Right lobe of liver (tissue), 6 donors: Measurements from ENCODE around the gene SLC52A3. TPM values are rescaled to one million over a fixed set of nuclear protein-coding genes. Genes with fewer than 3 reads are reported as not detected.

Experiments used
- ATAC-seq, 4 donors: fragments of 200-7000 bp; cut with Tn5 transposase; one replicate each; pipeline ENCODE4 v1.9.1; 2020; ENCODE audit warnings: mild to moderate bottlenecking in 4 of 4, moderate library complexity in 4 of 4
- DNase-seq, 3 donors: peaks; one replicate each; pipeline ENCODE4 v3.0.0-alpha.2; 2020
- H3K27ac ChIP-seq, 3 donors: fragments of 200-600 bp; one replicate each; pipeline ENCODE4 v1.8.0; 2022
- H3K27me3 ChIP-seq, 2 donors: fragments of 200-600 bp; one replicate each; pipeline ENCODE4 v1.8.0; 2022
- H3K36me3 ChIP-seq, 4 donors: fragments of 200-600 bp; sonication (generic) in 1 of 4; one replicate each; pipeline versions ENCODE4 v1.5.1 to v1.8.0; 2017 to 2022; ENCODE audit warnings: control low read depth in 1 of 4
- H3K4me1 ChIP-seq, 4 donors: fragments of 200-600 bp; sonication (generic) in 1 of 4; one replicate each; pipeline versions ENCODE4 v1.5.1 to v1.8.0; 2017 to 2022; ENCODE audit warnings: control low read depth in 1 of 4
- H3K4me3 ChIP-seq, 3 donors: fragments of 200-600 bp; one replicate each; pipeline ENCODE4 v1.8.0; 2022
- H3K9me3 ChIP-seq, 4 donors: fragments of 200-600 bp; sonication (generic) in 1 of 4; one replicate each; pipeline versions ENCODE4 v1.5.1 to v1.8.0; 2017 to 2022; ENCODE audit warnings: control low read depth in 1 of 4
- CTCF ChIP-seq, 4 donors: fragments of 200-600 bp in 3 of 4; fragments of 450-650 bp in 1 of 4; IDR thresholded peaks; one replicate each; pipeline versions ENCODE4 v1.5.1 to v1.8.0; 2016 to 2022; ENCODE audit warnings: antibody characterized with exemption in 4 of 4, mild to moderate bottlenecking in 2 of 4
- POLR2A ChIP-seq: fragments of 450-650 bp; IDR thresholded peaks from one replicate; pipeline ENCODE4 v1.6.1; 2017; ENCODE audit warnings: antibody characterized with exemption, mild to moderate bottlenecking
- WGBS: methylation state at CpG from one replicate; pipeline ENCODE4 v1.1.6; 2018; ENCODE audit warnings: low coverage, low lambda C conversion rate; ENCODE audit not compliant: insufficient coverage; ENCODE audit errors: missing lambda C conversion rate; 5-methylcytosine and 5-hydroxymethylcytosine counted together
- intact Hi-C, 2 donors: fragments of 100-400 bp; cut with DNase I; formaldehyde crosslinking; loops; one replicate each; pipeline versions ENCODE4 v1.11.2 to v1.14.1; 2022
- total RNA-seq, 6 experiments: library from RNA; depleted of rRNA in 2 of 6; stranded (reverse); fragments of >200 nt in 2 of 6; fragmentation: NEBNext Ultra II Directional in 3 of 6; extraction: Animal tissue kit (Norgen Biotek cat#: 25700) in 3 of 6; gene quantifications; one replicate each; pipeline versions ENCODE4 v1.1.0 to v1.2.4, GENCODE V29; 2016 to 2023
- donor health status: DM: no; HTN: yes; CAD: no.
- donor health status: DM: no; HTN: no; CAD: no.
- donor health status: DM: no; HTN: no; CAD: no.
- donor health status: DM: no; HTN: yes; CAD: no.
- donor health status: DM: no; HTN: yes; CAD: no.

The SLC52A3 gene
- total RNA-seq, 6 experiments from 2014 or later, result 0.05 to 0.62 TPM; not detected in 4

- intact Hi-C loops, result loop anchor here in 1 of 2 donors (5.0 kb wide), 1 partner anchor 172 kb away; no protein-coding TSS in a partner anchor
- H3K36me3 ChIP-seq, result no peaks in the 10 kb centered on the region
- H3K27ac ChIP-seq, result no peak overlapping the region
- no peaks in the 10 kb centered on the region for H3K4me1 ChIP-seq
- ATAC-seq, result no peak
- no peak for TF ChIP-seq CTCF (IDR thresholded peaks at IDR 0.05)
- no peak for TF ChIP-seq POLR2A
- WGBS, result 0% methylated on average over 1 of the region's 7 CpGs
- no peaks in the 10 kb centered on the region for H3K27me3 ChIP-seq
- DNase-seq, result no peak
- no peaks in the 10 kb centered on the region for H3K9me3 ChIP-seq
- no peak overlapping the region for H3K4me3 ChIP-seq
Measured at GRCh38 chr20:733861-734260, 34.4 kb downstream of the SLC52A3 start.

GRCh38 chr20:732727-733126, 35.6 kb downstream of the SLC52A3 start:
- H3K4me1 ChIP-seq, result peaks cover 0 to 7% (median 3%) of the 10 kb centered on the region in 4 donors
- 68% methylated on average over 3 of the region's 3 CpGs for WGBS
- no peak overlapping the region for H3K27ac ChIP-seq
- peaks cover 0 to 6% of the 10 kb centered on the region in 2 donors for H3K27me3 ChIP-seq
- no peak for TF ChIP-seq CTCF (IDR thresholded peaks at IDR 0.05)
- no peak for TF ChIP-seq POLR2A
- DNase-seq (no peak), ATAC-seq (no peak)
- H3K4me3 ChIP-seq, result no peak overlapping the region
- no peaks in the 10 kb centered on the region for H3K9me3 ChIP-seq
- no peaks in the 10 kb centered on the region for H3K36me3 ChIP-seq
- intact Hi-C loops, result loop anchor here in 1 of 2 donors (5.0 kb wide), 1 partner anchor 170 kb away; no protein-coding TSS in a partner anchor

GRCh38 chr20:731891-732560, 36.3 kb downstream of the SLC52A3 start:
- Histone ChIP-seq H3K27me3 (peaks cover 0 to 7% of the 10 kb centered on the region in 2 donors), H3K4me1 (peaks cover 0 to 7% (median 3%) of the 10 kb centered on the region in 4 donors), H3K9me3 (no peaks in the 10 kb centered on the region), H3K4me3 (no peak overlapping the region), H3K27ac (no peak overlapping the region), H3K36me3 (no peaks in the 10 kb centered on the region)
- ATAC-seq, result no peak
- no peak for DNase-seq
- intact Hi-C loops, result loop anchor here in 1 of 2 donors (5.0 kb wide), 1 partner anchor 170 kb away; no protein-coding TSS in a partner anchor
- TF ChIP-seq POLR2A (no peak), CTCF (IDR thresholded peaks at IDR 0.05) (no peak)
- 57% methylated on average over 7 of the region's 8 CpGs for WGBS

- intact Hi-C loops, result loop anchor here in 1 of 2 donors (5.0 kb wide), 1 partner anchor 168 kb away; no protein-coding TSS in a partner anchor
- DNase-seq (no peak), ATAC-seq (no peak)
- Histone ChIP-seq H3K36me3 (no peaks in the 10 kb centered on the region), H3K4me1 (peaks cover 0 to 7% (median 3%) of the 10 kb centered on the region in 4 donors), H3K9me3 (no peaks in the 10 kb centered on the region), H3K27me3 (peaks cover 0 to 7% of the 10 kb centered on the region in 2 donors), H3K4me3 (no peak overlapping the region), H3K27ac (no peak overlapping the region)
- TF ChIP-seq CTCF (IDR thresholded peaks at IDR 0.05), result no peak
- no peak for TF ChIP-seq POLR2A
- WGBS, result 71% methylated on average over 1 of the region's 3 CpGs
Measured at GRCh38 chr20:730005-730404, 38.3 kb downstream of the SLC52A3 start.
